Dendritic cell treated with granulocyte-macrophage colony-stimulating factor and Interleukin-4, amounts not matched to agents 40 ng/mL and 50 ng/mL, for 4 days (primary cell): ENCODE measurements around the gene STAP2.

Experiments
- H3K27ac Mint-ChIP-seq: one replicate; pipeline ENCODE4 v1.8.0; 2022; ENCODE audit warnings: mild to moderate bottlenecking, mixed read lengths
- H3K27me3 Mint-ChIP-seq: one replicate; pipeline ENCODE4 v1.8.0; 2022; ENCODE audit warnings: mild to moderate bottlenecking, mixed read lengths
- H3K36me3 Mint-ChIP-seq: one replicate; pipeline ENCODE4 v1.8.0; 2022; ENCODE audit warnings: low read depth, mixed read lengths
- H3K4me1 Mint-ChIP-seq: one replicate; pipeline ENCODE4 v1.8.0; 2022; ENCODE audit warnings: low read depth, mixed read lengths
- H3K4me3 Mint-ChIP-seq: one replicate; pipeline ENCODE4 v1.8.0; 2022; ENCODE audit warnings: mild to moderate bottlenecking, moderate library complexity, mixed read lengths
- H3K9me3 Mint-ChIP-seq: one replicate; pipeline ENCODE4 v1.8.0; 2022; ENCODE audit warnings: mixed read lengths
- intact Hi-C: fragments of 100-400 bp; cut with micrococcal nuclease; formaldehyde crosslinking; loops from one replicate; pipeline ENCODE4 v1.15.0; 2022

STAP2 gene

DNA sequence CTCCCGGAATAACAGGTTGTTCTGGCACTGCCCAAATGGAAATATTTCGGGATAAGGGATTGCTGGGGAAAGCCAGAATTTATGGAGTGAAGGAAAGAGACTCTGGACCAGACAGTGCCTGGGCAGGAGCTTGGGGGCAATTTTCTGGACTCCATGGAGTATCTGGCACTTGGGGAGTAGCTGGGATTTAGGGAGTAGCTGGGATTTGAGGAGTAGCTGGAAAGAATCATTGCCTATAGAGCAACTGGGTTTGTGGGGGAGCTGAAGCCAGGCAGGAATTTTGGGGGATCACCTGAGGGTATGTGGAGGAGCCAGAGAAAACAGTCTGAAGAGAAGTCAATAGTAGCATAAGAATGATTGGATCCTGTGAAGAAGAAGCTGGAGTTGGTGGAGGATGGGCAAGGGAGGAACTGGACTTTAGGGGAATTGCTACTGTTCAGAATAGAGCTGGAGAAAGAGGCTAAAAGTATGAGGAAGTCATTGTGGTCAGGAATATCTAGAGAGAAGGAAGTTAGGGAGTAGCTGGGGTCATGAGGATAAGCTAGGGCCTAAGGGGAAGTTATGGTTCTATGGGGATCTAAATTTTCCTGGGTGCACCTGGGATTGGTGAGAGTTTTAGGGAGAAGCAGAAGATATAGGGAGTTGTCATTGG lies 19.4 kb downstream of the STAP2 start:
- Mint-ChIP-seq H3K4me3 (no peak overlapping the region), H3K36me3 (peaks cover 14% of the 10 kb centered on the region), H3K27ac (peak overlapping the region; percentile 38), H3K4me1 (peaks cover 33% of the 10 kb centered on the region), H3K9me3 (peaks cover 38% of the 10 kb centered on the region), H3K27me3 (peaks cover 13% of the 10 kb centered on the region)
- intact Hi-C loops: no loop called here

GRCh38 chr19:4318460-4318859 lies 20.2 kb downstream of the STAP2 start:
- intact Hi-C loops: no loop called here
- Mint-ChIP-seq H3K4me1 (peaks cover 39% of the 10 kb centered on the region), H3K4me3 (no peak overlapping the region), H3K9me3 (peaks cover 38% of the 10 kb centered on the region), H3K27me3 (peaks cover 10% of the 10 kb centered on the region), H3K36me3 (peaks cover 14% of the 10 kb centered on the region), H3K27ac (no peak overlapping the region)

DNA sequence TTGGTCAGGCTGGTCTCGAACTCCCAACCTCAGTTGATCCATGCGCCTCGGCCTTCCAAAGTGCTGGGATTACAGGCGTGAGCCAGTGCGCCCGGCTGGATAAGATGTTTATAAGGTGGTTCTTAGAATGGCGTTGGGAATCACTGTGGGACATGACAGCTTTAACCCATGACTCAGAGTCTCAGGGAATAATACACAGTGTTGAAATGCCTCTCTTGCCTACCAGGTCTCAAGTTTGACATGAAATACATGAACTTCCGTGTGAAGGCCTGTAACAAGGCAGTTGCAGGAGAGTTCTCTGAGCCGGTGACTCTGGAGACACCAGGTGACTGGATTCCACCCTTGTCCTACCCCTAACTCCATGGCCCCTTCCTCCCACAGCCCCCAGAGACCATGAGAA lies 21.7 kb downstream of the STAP2 start:
- intact Hi-C loops: no loop called here
- Mint-ChIP-seq H3K36me3 (peaks cover 14% of the 10 kb centered on the region), H3K9me3 (peaks cover 33% of the 10 kb centered on the region), H3K27ac (no peak overlapping the region), H3K4me3 (no peak overlapping the region), H3K27me3 (peaks cover 10% of the 10 kb centered on the region), H3K4me1 (peaks cover 39% of the 10 kb centered on the region)

GRCh38 chr19:4313847-4314490 lies 24.7 kb downstream of the STAP2 start:
- H3K27me3 Mint-ChIP-seq: peaks cover 10% of the 10 kb centered on the region
- H3K9me3 Mint-ChIP-seq: peaks cover 8% of the 10 kb centered on the region
- H3K36me3 Mint-ChIP-seq: peaks cover 1% of the 10 kb centered on the region
- no peak overlapping the region for H3K4me3 Mint-ChIP-seq
- H3K4me1 Mint-ChIP-seq: peaks cover 22% of the 10 kb centered on the region
- H3K27ac Mint-ChIP-seq: no peak overlapping the region
- intact Hi-C loops: no loop called here

DNA sequence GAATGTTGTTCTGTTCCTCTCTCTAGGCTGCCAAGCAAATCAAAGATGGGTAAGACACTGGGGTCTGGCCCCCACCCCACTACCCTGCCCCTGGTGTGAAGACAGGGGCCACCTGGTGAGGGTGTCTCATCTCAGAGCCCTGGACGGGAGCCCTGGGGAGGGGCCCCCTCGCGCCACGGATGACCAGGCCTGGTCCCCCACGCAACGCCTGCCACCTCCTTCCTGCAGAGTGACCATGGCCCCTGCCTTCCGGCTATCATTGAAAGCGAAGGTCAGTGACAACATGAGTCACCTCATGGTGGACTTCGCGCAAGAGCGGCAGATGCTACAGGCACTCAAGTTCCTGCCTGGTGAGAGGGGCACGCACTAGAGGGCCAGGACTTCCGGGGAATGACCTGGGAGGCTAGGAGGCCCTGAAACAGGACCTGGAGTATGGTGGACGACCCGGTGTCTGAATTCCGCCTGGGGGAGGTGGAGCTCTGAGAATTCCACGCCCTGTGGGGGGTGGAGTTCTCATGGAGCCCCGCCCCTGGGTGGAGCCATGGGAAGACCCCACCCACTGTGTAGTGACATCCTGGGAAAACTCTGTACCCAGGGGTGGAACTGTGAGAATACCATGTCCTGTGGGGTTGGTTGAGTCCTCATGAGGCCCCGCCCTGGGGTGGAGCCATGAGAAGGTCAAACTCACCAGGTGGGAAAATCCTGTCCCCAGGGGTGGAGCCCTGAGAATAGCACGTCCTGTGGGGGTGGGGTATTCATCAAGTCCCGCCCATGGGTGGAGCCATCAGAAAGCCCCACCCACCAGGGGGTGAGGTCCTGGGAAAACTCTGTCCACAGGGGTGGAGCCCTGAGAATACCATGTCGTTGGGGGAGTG lies 28.1 kb downstream of the STAP2 start:
- no peaks in the 10 kb centered on the region for H3K36me3 Mint-ChIP-seq
- peaks cover 13% of the 10 kb centered on the region for H3K4me1 Mint-ChIP-seq
- H3K9me3 Mint-ChIP-seq: no peaks in the 10 kb centered on the region
- intact Hi-C loops: no loop called here
- H3K27me3 Mint-ChIP-seq: peaks cover 16% of the 10 kb centered on the region
- H3K27ac Mint-ChIP-seq: no peak overlapping the region
- H3K4me3 Mint-ChIP-seq: no peak overlapping the region

GRCh38 chr19:4305659-4306058 lies 33.0 kb downstream of the STAP2 start:
- Mint-ChIP-seq H3K27ac (no peak overlapping the region), H3K27me3 (peaks cover 39% of the 10 kb centered on the region), H3K4me3 (no peak overlapping the region), H3K36me3 (no peaks in the 10 kb centered on the region), H3K9me3 (no peaks in the 10 kb centered on the region), H3K4me1 (peaks cover 7% of the 10 kb centered on the region)
- intact Hi-C loops: no loop called here

DNA sequence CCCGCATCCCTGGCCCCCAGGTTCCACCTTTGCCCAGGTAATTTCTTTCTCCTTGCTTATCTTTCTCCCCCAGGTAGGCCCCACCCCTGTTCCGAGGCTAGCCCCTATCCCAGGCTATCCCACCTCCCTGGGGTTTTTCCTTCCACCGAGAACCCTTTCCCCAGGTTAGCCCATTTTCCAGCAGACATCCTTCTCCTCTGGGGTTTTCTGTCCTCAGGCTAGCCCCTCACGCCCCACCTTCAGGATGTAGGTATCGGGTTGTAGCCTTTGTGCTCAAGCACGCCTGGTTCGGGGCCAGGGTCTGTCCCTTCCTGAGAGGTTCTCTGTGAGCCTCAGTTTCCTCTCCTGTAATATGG lies 33.4 kb downstream of the STAP2 start:
- peaks cover 7% of the 10 kb centered on the region for H3K4me1 Mint-ChIP-seq
- no peak overlapping the region for H3K4me3 Mint-ChIP-seq
- no peaks in the 10 kb centered on the region for H3K36me3 Mint-ChIP-seq
- H3K27me3 Mint-ChIP-seq: peaks cover 41% of the 10 kb centered on the region
- no peaks in the 10 kb centered on the region for H3K9me3 Mint-ChIP-seq
- intact Hi-C loops: no loop called here
- no peak overlapping the region for H3K27ac Mint-ChIP-seq

DNA sequence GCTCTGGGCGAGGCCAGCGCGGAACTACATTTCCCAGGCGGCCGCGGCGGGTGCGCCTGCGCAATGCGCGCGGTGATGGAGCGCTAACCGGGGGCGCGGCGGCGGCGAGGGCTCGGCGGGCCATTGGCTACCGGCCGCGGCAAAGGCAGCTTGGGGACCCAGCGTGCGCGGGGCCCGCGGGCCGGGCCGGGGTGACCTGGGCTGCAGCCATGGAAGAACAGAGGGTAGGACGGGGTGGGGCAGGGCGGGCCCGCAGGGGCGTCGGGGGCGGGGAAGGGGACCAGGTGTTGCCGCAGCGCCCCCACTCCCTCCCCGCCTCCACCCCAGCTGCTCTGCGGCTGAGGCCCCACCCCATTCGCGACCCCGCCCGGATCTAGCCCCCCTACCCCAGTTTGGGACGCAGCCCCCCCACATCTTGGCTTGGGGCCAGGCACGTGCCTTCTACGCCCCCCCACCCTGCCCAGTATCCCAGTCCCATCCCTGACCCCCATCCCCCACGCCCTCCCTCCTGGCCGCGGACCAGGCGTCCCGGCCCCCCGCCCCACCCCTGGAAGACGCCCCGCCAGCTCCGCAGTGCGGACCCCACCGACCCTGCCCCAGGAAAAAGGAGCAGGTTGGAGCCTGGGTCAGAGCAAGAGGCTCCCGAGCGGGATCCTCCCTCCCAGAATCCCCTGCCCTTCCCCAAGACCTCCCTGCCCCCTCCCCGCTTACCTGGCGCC lies 33.9 kb downstream of the STAP2 start, which contains the start of gene FSD1:
TSS of gene FSD1 (plus strand) at position 61 of the 719 bp plus-strand sequence. CDS start at position 210, 149 bp downstream.
- peaks cover 7% of the 10 kb centered on the region for H3K4me1 Mint-ChIP-seq
- H3K27me3 Mint-ChIP-seq: peaks cover 41% of the 10 kb centered on the region
- H3K27ac Mint-ChIP-seq: no peak within 1 kb of the TSS
- no peaks in the 10 kb centered on the region for H3K9me3 Mint-ChIP-seq
- H3K4me3 Mint-ChIP-seq: no peak within 1 kb of the TSS
- intact Hi-C loops: no loop called here
- no peaks in the 10 kb centered on the region for H3K36me3 Mint-ChIP-seq

- H3K27ac Mint-ChIP-seq: no peak overlapping the region
- H3K9me3 Mint-ChIP-seq: no peaks in the 10 kb centered on the region
- H3K4me3 Mint-ChIP-seq: no peak overlapping the region
- intact Hi-C loops: no loop called here
- H3K36me3 Mint-ChIP-seq: no peaks in the 10 kb centered on the region
- peaks cover 7% of the 10 kb centered on the region for H3K4me1 Mint-ChIP-seq
- peaks cover 41% of the 10 kb centered on the region for H3K27me3 Mint-ChIP-seq
These were observed 34.6 kb downstream of the STAP2 start for GRCh38 chr19:4303819-4304537.

- peaks cover 38% of the 10 kb centered on the region for H3K27me3 Mint-ChIP-seq
- H3K27ac Mint-ChIP-seq: no peak within 1 kb of the TSS
- peaks cover 7% of the 10 kb centered on the region for H3K4me1 Mint-ChIP-seq
- intact Hi-C loops: no loop called here
- H3K4me3 Mint-ChIP-seq: no peak within 1 kb of the TSS
- H3K36me3 Mint-ChIP-seq: no peaks in the 10 kb centered on the region
- no peaks in the 10 kb centered on the region for H3K9me3 Mint-ChIP-seq
These were observed 36.4 kb downstream of the STAP2 start, which contains the start of gene TMIGD2 for GRCh38 chr19:4302243-4302640. Gene TMIGD2, minus strand, starts transcription at chr19:4302389. Its CDS starts 4 bp downstream, at chr19:4302385.

- Mint-ChIP-seq H3K4me1 (peaks cover 7% of the 10 kb centered on the region), H3K27ac (no peak overlapping the region), H3K27me3 (peaks cover 36% of the 10 kb centered on the region), H3K36me3 (no peaks in the 10 kb centered on the region), H3K9me3 (no peaks in the 10 kb centered on the region), H3K4me3 (no peak overlapping the region)
- intact Hi-C loops: no loop called here
These were observed 36.9 kb downstream of the STAP2 start for GRCh38 chr19:4301590-4302242.

- H3K4me3 Mint-ChIP-seq: no peak overlapping the region
- H3K4me1 Mint-ChIP-seq: peaks cover 7% of the 10 kb centered on the region
- H3K27me3 Mint-ChIP-seq: peaks cover 26% of the 10 kb centered on the region
- no peaks in the 10 kb centered on the region for H3K36me3 Mint-ChIP-seq
- H3K27ac Mint-ChIP-seq: no peak overlapping the region
- no peaks in the 10 kb centered on the region for H3K9me3 Mint-ChIP-seq
- intact Hi-C loops: no loop called here
These were observed 38.0 kb downstream of the STAP2 start for GRCh38 chr19:4300589-4300988.
